SK-N-SH (cell line): Measurements from ENCODE around the gene PTMS. TPM values are rescaled to one million over a fixed set of nuclear protein-coding genes. Genes with fewer than 3 reads are reported as not detected.

Source experiments
- CTCF ChIA-PET: fragments of 300-600, 350-600 bp; formaldehyde crosslinking; extraction: SDS; loops from one replicate; lab custom pipeline; 2021; lab: Yijun Ruan, JAX
- POLR2A ChIA-PET: fragments of 350-600 bp; sonication (Branson Sonifier 250); formaldehyde crosslinking; extraction: SDS; loops from one replicate; lab custom pipeline; 2020; ENCODE audit warnings: antibody characterized with exemption, inconsistent platforms; lab: Yijun Ruan, JAX
- DNase-seq: peaks from one replicate; pipeline ENCODE4 v3.0.0; 2012
- H2AFZ ChIP-seq: fragments of 200-600 bp; sonication (generic); 2 replicates; pipeline ENCODE4 v1.8.1; 2016; ENCODE audit warnings: antibody characterized with exemption, mild to moderate bottlenecking, low read depth
- H3F3A ChIP-seq: fragments of 200-600 bp; sonication (generic); replicated peaks from 2 replicates; pipeline ENCODE3; 2016; ENCODE audit warnings: antibody characterized with exemption, mild to moderate bottlenecking; ENCODE audit not compliant: insufficient read depth
- H3K27ac ChIP-seq, 2 experiments: fragments of 200-500 bp in 1 of 2; fragments of 200-600 bp in 1 of 2; sonication (Bioruptor generic) in 1 of 2; sonication (generic), shearing (Covaris generic) in 1 of 2; 2 replicates each; pipeline versions ENCODE4 v1.5.1 to v1.6.1; 2014 to 2016; ENCODE audit warnings: low read depth in 2 of 2, inconsistent platforms in 1 of 2, low read length in 1 of 2, mild to moderate bottlenecking in 1 of 2, mixed read lengths in 1 of 2
- H3K27me3 ChIP-seq: fragments of 200-600 bp; sonication (generic), shearing (Covaris generic); 2 replicates; pipeline ENCODE4 v1.6.1; 2016; ENCODE audit warnings: mixed run types; ENCODE audit not compliant: insufficient read depth
- H3K36me3 ChIP-seq, 2 experiments: fragments of 200-500 bp in 1 of 2; fragments of 200-600 bp in 1 of 2; sonication (Bioruptor generic) in 1 of 2; sonication (generic) in 1 of 2; replicated peaks in 1 of 2; 2 replicates each; pipeline versions ENCODE3 to v1.5.1; 2014 to 2016; ENCODE audit warnings: low read length in 1 of 2, mild to moderate bottlenecking in 1 of 2; ENCODE audit not compliant: insufficient read depth in 2 of 2, control insufficient read depth in 1 of 2
- H3K4me1 ChIP-seq, 2 experiments: fragments of 200-500 bp in 1 of 2; fragments of 200-600 bp in 1 of 2; sonication (Bioruptor generic) in 1 of 2; sonication (generic), shearing (Covaris generic) in 1 of 2; 2 replicates each; pipeline versions ENCODE4 v1.5.1 to v1.6.1; 2014 to 2016; ENCODE audit warnings: low read depth in 1 of 2, low read length in 1 of 2, mixed run types in 1 of 2; ENCODE audit not compliant: insufficient read depth in 2 of 2, control insufficient read depth in 1 of 2
- H3K4me2 ChIP-seq: fragments of 200-600 bp; sonication (generic), shearing (Covaris generic); 2 replicates; pipeline ENCODE4 v1.6.1; 2017; ENCODE audit warnings: mixed run types
- H3K4me3 ChIP-seq, 2 experiments: fragments of 200-500 bp in 1 of 2; fragments of 200-600 bp in 1 of 2; sonication (Bioruptor generic) in 1 of 2; sonication (generic), shearing (Covaris generic) in 1 of 2; 2 replicates each; pipeline versions ENCODE4 v1.5.1 to v1.8.1; 2014 to 2016; ENCODE audit warnings: low read depth in 2 of 2, inconsistent platforms in 1 of 2, low read length in 1 of 2, mild to moderate bottlenecking in 1 of 2, mixed read lengths in 1 of 2, moderate library complexity in 1 of 2
- H3K79me2 ChIP-seq: fragments of 200-600 bp; sonication (generic); 2 replicates; pipeline ENCODE4 v1.8.1; 2017; ENCODE audit warnings: mild to moderate bottlenecking; ENCODE audit not compliant: insufficient read depth
- H3K9ac ChIP-seq: fragments of 200-600 bp; sonication (generic); 2 replicates; pipeline ENCODE4 v1.6.1; 2017; ENCODE audit warnings: mixed run types
- H3K9me2 ChIP-seq: fragments of 200-600 bp; sonication (generic); 2 replicates; pipeline ENCODE4 v1.6.1; 2017; ENCODE audit warnings: mixed run types
- H3K9me3 ChIP-seq: fragments of 200-600 bp; sonication (generic); 2 replicates; pipeline ENCODE4 v1.6.1; 2017; ENCODE audit warnings: mixed run types, mild to moderate bottlenecking, moderate library complexity
- H4K20me1 ChIP-seq: fragments of 200-600 bp; sonication (generic); 2 replicates; pipeline ENCODE4 v1.6.1; 2017; ENCODE audit warnings: mild to moderate bottlenecking, mixed run types; ENCODE audit not compliant: insufficient read depth
- ELF1 ChIP-seq: IDR thresholded peaks from 2 replicates; pipeline ENCODE4 v1.4.0; 2012
- EP300 ChIP-seq, 2 experiments: IDR thresholded peaks; 2 replicates each; pipeline versions ENCODE4 v1.4.0 to v1.6.1; 2012; ENCODE audit warnings: borderline replicate concordance in 1 of 2, low read depth in 1 of 2, low read length in 1 of 2
- EZH2phosphoT487 ChIP-seq: fragments of 200-600 bp; sonication (generic); IDR thresholded peaks from 2 replicates; pipeline ENCODE4 v1.6.1; 2017; ENCODE audit warnings: low read depth, mixed run types, mild to moderate bottlenecking, antibody characterized with exemption, moderate library complexity, borderline replicate concordance
- FOSL2 ChIP-seq: IDR thresholded peaks from 2 replicates; pipeline ENCODE4 v1.4.0; 2012; ENCODE audit warnings: low read depth, mild to moderate bottlenecking, moderate library complexity, borderline replicate concordance
- FOXM1 ChIP-seq: IDR thresholded peaks from 2 replicates; pipeline ENCODE4 v1.4.0; 2012; ENCODE audit warnings: low read depth, mild to moderate bottlenecking
- GATA2 ChIP-seq: sonication (generic); formaldehyde crosslinking; IDR thresholded peaks from 2 replicates; pipeline ENCODE4 v1.5.0; 2020; ENCODE audit warnings: mild to moderate bottlenecking, missing genetic modification reagents
- MEF2A ChIP-seq: IDR thresholded peaks from 2 replicates; pipeline ENCODE4 v1.4.0; 2012; ENCODE audit warnings: low read depth, borderline replicate concordance
- MXI1 ChIP-seq: IDR thresholded peaks from 2 replicates; pipeline ENCODE4 v1.6.1; 2012; ENCODE audit warnings: mild to moderate bottlenecking, low read depth, low read length, improper control_type of control experiment
- RAD21 ChIP-seq: IDR thresholded peaks from 2 replicates; pipeline ENCODE4 v1.6.1; 2012; ENCODE audit warnings: mild to moderate bottlenecking, low read length
- RFX5 ChIP-seq: IDR thresholded peaks from 2 replicates; pipeline ENCODE4 v1.6.1; 2012; ENCODE audit warnings: mild to moderate bottlenecking, improper control_type of control experiment, low read length
- SIN3A ChIP-seq: IDR thresholded peaks from 2 replicates; pipeline ENCODE4 v1.6.1; 2012; ENCODE audit warnings: low read depth, mild to moderate bottlenecking, low read length, moderate library complexity, borderline replicate concordance
- TEAD4 ChIP-seq: IDR thresholded peaks from 2 replicates; pipeline ENCODE4 v1.4.0; 2012; ENCODE audit warnings: mild to moderate bottlenecking, borderline replicate concordance; ENCODE audit not compliant: insufficient read depth
- WGBS: methylation state at CpG from one replicate; pipeline ENCODE4 v1.1.6; 2017; ENCODE audit warnings: low lambda C conversion rate; 5-methylcytosine and 5-hydroxymethylcytosine counted together
- polyA plus RNA-seq, 3 experiments: library from polyadenylated mRNA; depleted of rRNA; stranded (reverse); fragments of >200 nt; gene quantifications; 2 replicates each; pipeline ENCODE4 v1.2.3, GENCODE V29; 2012
- TF ChIP-seq, protein P1 (sequence below): IDR thresholded peaks from 2 replicates; pipeline ENCODE4 v1.4.0; 2012; ENCODE audit warnings: low read depth, borderline replicate concordance
- TF ChIP-seq, protein P2 (sequence below): IDR thresholded peaks from 2 replicates; pipeline ENCODE4 v1.4.0; 2012; ENCODE audit warnings: low read depth
- TF ChIP-seq, protein P3 (sequence below): fragments of 150-350 bp; IDR thresholded peaks from 2 replicates; pipeline ENCODE4 v1.6.1; 2016; ENCODE audit warnings: mild to moderate bottlenecking, low read depth, low read length
- TF ChIP-seq, protein P4 (sequence below): IDR thresholded peaks from 2 replicates; pipeline ENCODE4 v1.4.0; 2012; ENCODE audit warnings: low read depth, borderline replicate concordance
- TF ChIP-seq, protein P5 (sequence below): fragments of 150-350 bp; IDR thresholded peaks from 2 replicates; pipeline ENCODE4 v1.6.1; 2017; ENCODE audit warnings: antibody characterized with exemption, low read length, low read depth, borderline replicate concordance
- TF ChIP-seq, protein P6 (sequence below): fragments of 200-600 bp; sonication (generic); IDR thresholded peaks from 2 replicates; pipeline ENCODE4 v1.6.1; 2017; ENCODE audit warnings: antibody characterized with exemption, mild to moderate bottlenecking, moderate library complexity

Gene PTMS
- polyA plus RNA-seq, 1 of the 3 experiments (the other 2 are of a cell fraction), result 661 TPM

DNA sequence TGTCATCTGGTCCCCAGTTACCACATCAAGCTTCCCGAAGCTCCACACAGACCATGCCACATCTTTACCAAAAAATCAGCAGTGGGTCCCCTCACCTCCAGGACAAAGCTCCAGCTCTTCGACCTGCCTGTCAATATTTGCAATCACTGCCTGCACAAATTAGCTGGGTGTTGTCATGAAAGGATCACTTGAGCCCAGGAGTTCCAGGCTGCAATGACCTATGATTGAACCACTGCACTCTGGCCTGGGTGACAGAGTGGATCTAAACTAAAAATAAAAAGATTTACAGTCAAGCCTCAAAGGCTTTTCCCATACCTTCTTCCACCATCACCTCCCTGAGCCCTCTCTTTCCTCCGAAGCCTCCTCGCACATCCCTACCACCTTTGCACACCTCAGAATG is 30.4 kb downstream of the PTMS start:
- TF ChIP-seq EP300 (IDR thresholded peaks at IDR 0.05; ENCODE audit: borderline replicate concordance in 1 of 2, low read depth in 1 of 2, low read length in 1 of 2) (no peak), GATA2 (CRISPR knock-in tag) (no peak), RFX5 (no peak), SIN3A (no peak), EZH2phosphoT487 (no peak), FOXM1 (no peak), ELF1 (no peak), MEF2A (no peak), TEAD4 (no peak), FOSL2 (no peak), MXI1 (no peak)
- TF ChIP-seq, protein P1, sequence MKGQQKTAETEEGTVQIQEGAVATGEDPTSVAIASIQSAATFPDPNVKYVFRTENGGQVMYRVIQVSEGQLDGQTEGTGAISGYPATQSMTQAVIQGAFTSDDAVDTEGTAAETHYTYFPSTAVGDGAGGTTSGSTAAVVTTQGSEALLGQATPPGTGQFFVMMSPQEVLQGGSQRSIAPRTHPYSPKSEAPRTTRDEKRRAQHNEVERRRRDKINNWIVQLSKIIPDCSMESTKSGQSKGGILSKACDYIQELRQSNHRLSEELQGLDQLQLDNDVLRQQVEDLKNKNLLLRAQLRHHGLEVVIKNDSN, result no peak
- TF ChIP-seq, protein P2, sequence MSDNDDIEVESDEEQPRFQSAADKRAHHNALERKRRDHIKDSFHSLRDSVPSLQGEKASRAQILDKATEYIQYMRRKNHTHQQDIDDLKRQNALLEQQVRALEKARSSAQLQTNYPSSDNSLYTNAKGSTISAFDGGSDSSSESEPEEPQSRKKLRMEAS, result no peak
- TF ChIP-seq, all 33 proteins: peak for 0

DNA sequence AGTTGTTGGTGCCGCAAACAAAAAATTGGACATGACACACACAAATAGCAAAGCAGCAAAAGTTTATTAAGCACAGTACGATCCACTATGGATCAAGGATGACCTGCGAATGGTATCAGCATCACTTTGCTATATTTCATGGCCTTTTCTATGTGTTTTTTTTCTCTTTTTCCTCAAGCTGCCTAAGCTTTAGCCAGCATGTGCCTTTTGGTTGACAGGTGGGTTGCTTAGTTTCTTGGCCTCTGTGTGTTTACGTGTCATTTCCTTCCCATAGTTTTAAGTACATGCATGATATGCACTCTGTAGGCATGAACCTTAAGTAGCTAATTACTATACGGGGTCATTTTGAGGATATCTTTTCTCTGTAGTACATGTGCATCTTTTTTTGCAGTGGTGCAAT is 33.0 kb downstream of the PTMS start:
- Histone ChIP-seq H3K27me3 (no peaks in the 10 kb centered on the region), H3K9ac (no peak overlapping the region), H3K27ac (no peak overlapping the region), H3K4me1 (no peaks in the 10 kb centered on the region), H3K4me3 (no peak overlapping the region), H2AFZ (no peak overlapping the region), H3K36me3 (no peaks in the 10 kb centered on the region), H3K9me3 (no peaks in the 10 kb centered on the region), H3K79me2 (no peaks in the 10 kb centered on the region), H3K4me2 (no peak overlapping the region), H3F3A (no peaks in the 10 kb centered on the region), H4K20me1 (no peaks in the 10 kb centered on the region), H3K9me2 (no peaks in the 10 kb centered on the region)
- TF ChIP-seq SIN3A (no peak), RFX5 (no peak), EZH2phosphoT487 (no peak), FOSL2 (no peak), GATA2 (CRISPR knock-in tag) (no peak), MXI1 (no peak), RAD21 (no peak)
- TF ChIP-seq, protein P2, result no peak
- TF ChIP-seq, protein P3, sequence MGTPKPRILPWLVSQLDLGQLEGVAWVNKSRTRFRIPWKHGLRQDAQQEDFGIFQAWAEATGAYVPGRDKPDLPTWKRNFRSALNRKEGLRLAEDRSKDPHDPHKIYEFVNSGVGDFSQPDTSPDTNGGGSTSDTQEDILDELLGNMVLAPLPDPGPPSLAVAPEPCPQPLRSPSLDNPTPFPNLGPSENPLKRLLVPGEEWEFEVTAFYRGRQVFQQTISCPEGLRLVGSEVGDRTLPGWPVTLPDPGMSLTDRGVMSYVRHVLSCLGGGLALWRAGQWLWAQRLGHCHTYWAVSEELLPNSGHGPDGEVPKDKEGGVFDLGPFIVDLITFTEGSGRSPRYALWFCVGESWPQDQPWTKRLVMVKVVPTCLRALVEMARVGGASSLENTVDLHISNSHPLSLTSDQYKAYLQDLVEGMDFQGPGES, result no peak
- TF ChIP-seq, protein P4, sequence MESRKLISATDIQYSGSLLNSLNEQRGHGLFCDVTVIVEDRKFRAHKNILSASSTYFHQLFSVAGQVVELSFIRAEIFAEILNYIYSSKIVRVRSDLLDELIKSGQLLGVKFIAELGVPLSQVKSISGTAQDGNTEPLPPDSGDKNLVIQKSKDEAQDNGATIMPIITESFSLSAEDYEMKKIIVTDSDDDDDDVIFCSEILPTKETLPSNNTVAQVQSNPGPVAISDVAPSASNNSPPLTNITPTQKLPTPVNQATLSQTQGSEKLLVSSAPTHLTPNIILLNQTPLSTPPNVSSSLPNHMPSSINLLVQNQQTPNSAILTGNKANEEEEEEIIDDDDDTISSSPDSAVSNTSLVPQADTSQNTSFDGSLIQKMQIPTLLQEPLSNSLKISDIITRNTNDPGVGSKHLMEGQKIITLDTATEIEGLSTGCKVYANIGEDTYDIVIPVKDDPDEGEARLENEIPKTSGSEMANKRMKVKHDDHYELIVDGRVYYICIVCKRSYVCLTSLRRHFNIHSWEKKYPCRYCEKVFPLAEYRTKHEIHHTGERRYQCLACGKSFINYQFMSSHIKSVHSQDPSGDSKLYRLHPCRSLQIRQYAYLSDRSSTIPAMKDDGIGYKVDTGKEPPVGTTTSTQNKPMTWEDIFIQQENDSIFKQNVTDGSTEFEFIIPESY, result no peak
- TF ChIP-seq, protein P5, sequence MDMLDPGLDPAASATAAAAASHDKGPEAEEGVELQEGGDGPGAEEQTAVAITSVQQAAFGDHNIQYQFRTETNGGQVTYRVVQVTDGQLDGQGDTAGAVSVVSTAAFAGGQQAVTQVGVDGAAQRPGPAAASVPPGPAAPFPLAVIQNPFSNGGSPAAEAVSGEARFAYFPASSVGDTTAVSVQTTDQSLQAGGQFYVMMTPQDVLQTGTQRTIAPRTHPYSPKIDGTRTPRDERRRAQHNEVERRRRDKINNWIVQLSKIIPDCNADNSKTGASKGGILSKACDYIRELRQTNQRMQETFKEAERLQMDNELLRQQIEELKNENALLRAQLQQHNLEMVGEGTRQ, result no peak
- TF ChIP-seq, protein P6, sequence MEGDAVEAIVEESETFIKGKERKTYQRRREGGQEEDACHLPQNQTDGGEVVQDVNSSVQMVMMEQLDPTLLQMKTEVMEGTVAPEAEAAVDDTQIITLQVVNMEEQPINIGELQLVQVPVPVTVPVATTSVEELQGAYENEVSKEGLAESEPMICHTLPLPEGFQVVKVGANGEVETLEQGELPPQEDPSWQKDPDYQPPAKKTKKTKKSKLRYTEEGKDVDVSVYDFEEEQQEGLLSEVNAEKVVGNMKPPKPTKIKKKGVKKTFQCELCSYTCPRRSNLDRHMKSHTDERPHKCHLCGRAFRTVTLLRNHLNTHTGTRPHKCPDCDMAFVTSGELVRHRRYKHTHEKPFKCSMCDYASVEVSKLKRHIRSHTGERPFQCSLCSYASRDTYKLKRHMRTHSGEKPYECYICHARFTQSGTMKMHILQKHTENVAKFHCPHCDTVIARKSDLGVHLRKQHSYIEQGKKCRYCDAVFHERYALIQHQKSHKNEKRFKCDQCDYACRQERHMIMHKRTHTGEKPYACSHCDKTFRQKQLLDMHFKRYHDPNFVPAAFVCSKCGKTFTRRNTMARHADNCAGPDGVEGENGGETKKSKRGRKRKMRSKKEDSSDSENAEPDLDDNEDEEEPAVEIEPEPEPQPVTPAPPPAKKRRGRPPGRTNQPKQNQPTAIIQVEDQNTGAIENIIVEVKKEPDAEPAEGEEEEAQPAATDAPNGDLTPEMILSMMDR, result no peak
- 88% methylated on average over 5 of the region's 5 CpGs for WGBS
- POLR2A ChIA-PET, result no interaction called here
- CTCF ChIA-PET, result interaction anchor here (0.9 kb wide), 1 partner anchor 26 kb away, joined by 3 read pairs; no protein-coding TSS in a partner anchor
- DNase-seq, result no peak

More for the DNA sequence above, 30.4 kb downstream of the PTMS start:
- no peak for DNase-seq
- H3K4me3 ChIP-seq, result no peak overlapping the region
- no peaks in the 10 kb centered on the region for H3K36me3 ChIP-seq
- H3K9ac ChIP-seq, result no peak overlapping the region
- H3K4me1 ChIP-seq, result peaks cover 0 to 9% of the 10 kb centered on the region in 2 experiments; a peak in 1 of 4 replicates
- CTCF ChIA-PET, result interaction anchor here (0.9 to 1.9 kb wide), 4 partner anchors 29 to 60 kb away, joined by 3 to 10 read pairs (median 6); partner anchors contain the start of gene MLF2
- no peak overlapping the region for H3K4me2 ChIP-seq
- H3F3A ChIP-seq, result no peaks in the 10 kb centered on the region
- no peaks in the 10 kb centered on the region for H3K9me2 ChIP-seq
- H2AFZ ChIP-seq, result no peak overlapping the region
- no peaks in the 10 kb centered on the region for H3K9me3 ChIP-seq
- no peak overlapping the region for H3K27ac ChIP-seq
- H3K79me2 ChIP-seq, result no peaks in the 10 kb centered on the region
- 69% methylated on average over 4 of the region's 4 CpGs for WGBS
- POLR2A ChIA-PET, result no interaction called here
- H4K20me1 ChIP-seq, result no peaks in the 10 kb centered on the region
- no peaks in the 10 kb centered on the region for H3K27me3 ChIP-seq
